GM12892 (cell line): Measurements from ENCODE around the gene FHIP1A.

ENCODE experiments used
- DNase-seq: peaks from one replicate; pipeline ENCODE4 v3.0.0; 2011; ENCODE audit not compliant: insufficient read length
- FAIRE-seq: peaks from 2 replicates; lab custom pipeline; 2011; peaks lifted over from hg19 to GRCh38; lab: Jason Lieb, UNC
- POLR2A ChIP-seq: IDR thresholded peaks from 2 replicates; pipeline ENCODE4 v1.6.1; 2011; ENCODE audit warnings: low read depth, low read length, control low read depth
- POLR2AphosphoS5 ChIP-seq: IDR thresholded peaks from 2 replicates; pipeline ENCODE4 v1.6.1; 2011; ENCODE audit warnings: low read depth, low read length, control low read depth
- TAF1 ChIP-seq: IDR thresholded peaks from 2 replicates; pipeline ENCODE4 v1.6.1; 2011; ENCODE audit warnings: low read depth, mild to moderate bottlenecking, control low read depth, low read length, borderline replicate concordance

FHIP1A gene

DNA sequence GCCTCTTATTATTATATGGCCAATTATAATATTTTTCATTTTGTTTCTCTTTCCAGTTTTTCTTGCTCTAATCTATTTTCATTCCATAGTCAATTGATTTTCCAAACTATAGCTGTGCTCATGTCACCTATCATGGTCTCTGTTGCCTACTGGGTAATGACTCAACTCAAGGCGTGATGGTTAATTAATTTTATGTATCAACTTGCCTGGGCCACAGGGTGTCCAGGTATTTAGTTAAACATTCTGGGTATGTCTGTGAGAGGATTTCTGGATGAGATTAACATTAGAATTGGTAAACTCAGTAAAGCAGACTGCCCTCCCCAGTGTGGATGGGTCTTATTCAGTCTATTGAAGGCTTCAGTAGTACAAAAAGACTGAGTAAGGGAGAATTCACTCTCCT is 9.9 kb downstream of the FHIP1A start:
- no peak for DNase-seq
- TF ChIP-seq POLR2A (no peak), TAF1 (no peak), POLR2AphosphoS5 (no peak)
- no peak for FAIRE-seq

DNA sequence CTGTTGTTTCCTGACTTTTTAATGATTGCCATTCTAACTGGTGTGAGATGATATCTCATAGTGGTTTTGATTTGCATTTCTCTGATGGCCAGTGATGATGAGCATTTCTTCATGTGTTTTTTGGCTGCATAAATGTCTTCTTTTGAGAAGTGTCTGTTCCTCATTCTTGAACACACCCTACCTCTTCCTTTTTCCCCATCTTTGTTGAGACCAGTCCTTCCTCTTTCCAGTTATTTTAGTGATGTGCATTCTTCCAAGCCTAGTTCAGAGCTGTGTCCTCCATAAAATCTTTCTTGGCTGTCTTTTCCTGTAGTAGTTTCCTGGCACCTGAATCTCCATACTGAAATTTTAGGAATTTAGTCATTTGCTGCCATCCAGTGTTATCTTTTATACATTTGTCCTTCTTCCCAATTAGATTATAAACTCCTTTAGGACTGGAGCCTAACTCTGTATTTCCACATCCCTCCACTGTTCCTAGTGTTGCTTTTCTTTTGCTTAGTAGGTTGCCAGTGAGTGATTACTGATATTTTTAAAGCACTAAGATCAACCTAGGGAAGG is 11.4 kb downstream of the FHIP1A start:
- no peak for FAIRE-seq
- TF ChIP-seq POLR2A = no peak

DNA sequence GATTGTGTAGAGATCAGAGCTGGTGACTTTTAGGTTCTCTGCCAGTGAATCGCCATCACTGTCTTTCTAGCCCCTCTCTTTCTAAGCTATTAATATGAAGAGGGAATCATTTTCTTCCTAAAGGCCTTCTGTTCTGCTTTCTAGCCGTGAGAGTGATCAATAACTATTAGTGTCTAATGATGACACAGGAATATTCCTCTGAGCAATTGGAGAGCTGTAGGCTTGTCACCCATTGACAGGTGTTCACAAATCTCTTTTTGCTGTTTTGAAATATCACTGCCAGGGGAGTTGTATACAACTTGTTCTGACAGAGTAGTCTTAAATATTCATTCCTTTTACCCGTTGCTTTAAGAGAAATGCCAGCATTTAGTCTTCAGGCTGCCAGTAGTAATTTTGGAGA is 13.9 kb downstream of the FHIP1A start:
- no peak for TF ChIP-seq POLR2AphosphoS5
- no peak for TF ChIP-seq POLR2A
- TF ChIP-seq TAF1 = no peak
- no peak for FAIRE-seq
- DNase-seq = no peak

More for the DNA sequence above, 11.4 kb downstream of the FHIP1A start:
- no peak for DNase-seq

GRCh38 chr4:151426513-151426912 is 17.5 kb downstream of the FHIP1A start:
- no peak for DNase-seq
- TF ChIP-seq TAF1 (no peak), POLR2A (no peak), POLR2AphosphoS5 (no peak)
- no peak for FAIRE-seq

DNA sequence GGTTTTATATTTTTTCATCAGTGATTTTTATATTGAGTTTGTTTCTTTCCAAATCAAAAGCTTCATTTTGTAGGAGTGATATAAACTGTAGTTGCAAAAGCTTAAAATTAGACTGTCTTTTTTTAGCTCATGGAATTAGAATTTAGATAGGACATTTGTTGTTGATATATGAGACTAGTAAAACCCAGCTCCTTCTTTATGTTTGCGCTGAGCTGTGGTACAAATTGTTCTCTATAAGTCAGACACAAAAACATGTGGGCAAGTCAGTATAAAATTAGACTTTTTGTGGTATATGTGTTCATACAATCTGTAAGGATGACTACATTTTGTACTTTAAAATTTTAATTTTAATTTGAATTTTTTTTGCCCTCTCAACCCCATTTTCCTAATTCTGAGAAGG is 18.3 kb downstream of the FHIP1A start:
- DNase-seq (no peak), FAIRE-seq (no peak)
- TF ChIP-seq POLR2AphosphoS5 (no peak), TAF1 (no peak), POLR2A (no peak)

GRCh38 chr4:151428346-151428745 is 19.4 kb downstream of the FHIP1A start:
- TF ChIP-seq POLR2A (no peak), TAF1 (no peak)
- FAIRE-seq = no peak

GRCh38 chr4:151429957-151430570 is 21.1 kb downstream of the FHIP1A start:
- TF ChIP-seq TAF1 (no peak), POLR2AphosphoS5 (no peak), POLR2A (no peak)
- DNase-seq (no peak), FAIRE-seq (peak; percentile 89)

More at GRCh38 chr4:151428346-151428745, 19.4 kb downstream of the FHIP1A start:
- DNase-seq = no peak

GRCh38 chr4:151430740-151431457 is 21.9 kb downstream of the FHIP1A start:
- no peak for DNase-seq
- TF ChIP-seq POLR2AphosphoS5 = no peak
- no peak for FAIRE-seq

- no peak for FAIRE-seq
- no peak for DNase-seq
- TF ChIP-seq POLR2AphosphoS5 = no peak
- TF ChIP-seq POLR2A = no peak
- no peak for TF ChIP-seq TAF1
Observed at GRCh38 chr4:151431728-151432127, 22.8 kb downstream of the FHIP1A start.

DNA sequence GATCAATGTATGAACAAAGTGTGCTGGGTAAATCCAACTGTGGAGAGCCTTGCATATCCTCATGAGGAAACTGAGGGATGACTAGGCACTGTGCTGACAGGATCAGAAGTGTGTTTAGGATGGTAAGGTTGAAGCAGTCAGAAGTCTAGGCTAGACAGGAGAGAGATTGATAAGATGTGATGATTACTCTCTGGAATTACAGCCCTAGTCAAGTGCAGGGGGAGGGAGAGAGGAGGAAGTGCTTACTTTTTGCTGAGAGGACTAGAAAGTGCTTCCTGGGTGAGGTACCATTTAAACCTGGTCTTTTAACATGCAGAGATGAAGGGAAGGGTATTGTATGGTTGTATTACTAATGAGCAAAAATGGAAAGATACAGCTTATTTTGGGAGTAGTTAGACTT is 23.7 kb downstream of the FHIP1A start:
- TF ChIP-seq POLR2A = no peak
- no peak for FAIRE-seq
- DNase-seq = no peak

GRCh38 chr4:151434183-151434860 is 25.3 kb downstream of the FHIP1A start:
- DNase-seq (no peak), FAIRE-seq (no peak)
- TF ChIP-seq POLR2AphosphoS5 (no peak), TAF1 (no peak), POLR2A (no peak)

DNA sequence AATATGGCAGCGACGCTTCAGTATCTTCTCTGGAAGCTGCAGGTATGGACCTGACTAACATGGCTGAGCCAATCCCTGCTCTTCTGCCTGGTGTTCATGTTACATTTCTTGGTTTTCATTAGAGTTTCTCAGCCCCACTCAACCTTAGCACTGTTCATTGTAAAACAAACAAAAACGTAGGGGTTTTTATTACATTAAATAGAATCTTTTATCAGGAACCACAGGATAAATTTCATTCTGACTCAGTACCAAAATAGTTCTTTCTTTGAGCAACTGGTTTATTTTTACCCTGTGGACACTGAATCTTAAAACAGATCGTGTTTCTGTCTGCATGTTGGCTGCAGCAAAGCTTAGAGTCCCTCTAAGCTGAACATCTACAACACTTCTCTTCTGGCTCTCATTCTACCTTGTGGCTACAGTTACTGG is 27.1 kb downstream of the FHIP1A start:
- DNase-seq = no peak
- no peak for FAIRE-seq
- no peak for TF ChIP-seq TAF1
- TF ChIP-seq POLR2AphosphoS5 = no peak
- TF ChIP-seq POLR2A = no peak
